ENCODE results near the gene COL6A1.
"Not testable (repeated sequence)": the region's sequence is repeated elsewhere in the genome, so short reads cannot be mapped to it uniquely, and the experiment has no call there.

COL6A1 gene

DNA sequence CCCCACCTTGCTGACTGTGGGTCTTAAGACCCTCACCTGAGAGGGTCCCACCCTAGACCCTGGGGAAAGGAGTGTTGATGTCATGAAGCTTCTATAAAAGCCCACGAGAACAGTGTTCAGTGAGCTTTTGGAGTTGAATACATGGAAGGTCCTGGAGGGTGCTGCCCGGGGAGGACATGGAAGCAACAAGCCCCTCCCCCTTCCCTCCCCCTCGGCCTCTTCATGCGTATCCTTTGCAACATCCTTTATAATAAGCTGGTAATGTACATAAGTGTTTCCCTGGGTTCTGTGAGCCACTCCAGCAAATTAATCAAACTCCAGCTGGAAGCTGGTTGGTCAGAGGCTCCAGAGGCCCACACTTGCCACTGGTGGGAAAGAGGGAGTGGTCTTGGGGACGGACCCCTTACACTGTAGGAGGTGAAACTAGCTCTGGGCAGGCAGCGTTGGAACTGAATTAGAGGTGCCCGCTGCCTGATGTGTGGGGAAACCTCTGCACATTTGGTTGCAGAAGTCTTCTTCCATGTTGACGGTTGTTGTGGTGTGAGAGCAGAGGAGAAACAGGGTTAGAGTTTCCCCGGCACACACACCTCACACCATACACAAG, 14.7 kb upstream of the COL6A1 start:
- no peak for DNase-seq (ENCODE audit: low read depth in 2 of 2)

DNA sequence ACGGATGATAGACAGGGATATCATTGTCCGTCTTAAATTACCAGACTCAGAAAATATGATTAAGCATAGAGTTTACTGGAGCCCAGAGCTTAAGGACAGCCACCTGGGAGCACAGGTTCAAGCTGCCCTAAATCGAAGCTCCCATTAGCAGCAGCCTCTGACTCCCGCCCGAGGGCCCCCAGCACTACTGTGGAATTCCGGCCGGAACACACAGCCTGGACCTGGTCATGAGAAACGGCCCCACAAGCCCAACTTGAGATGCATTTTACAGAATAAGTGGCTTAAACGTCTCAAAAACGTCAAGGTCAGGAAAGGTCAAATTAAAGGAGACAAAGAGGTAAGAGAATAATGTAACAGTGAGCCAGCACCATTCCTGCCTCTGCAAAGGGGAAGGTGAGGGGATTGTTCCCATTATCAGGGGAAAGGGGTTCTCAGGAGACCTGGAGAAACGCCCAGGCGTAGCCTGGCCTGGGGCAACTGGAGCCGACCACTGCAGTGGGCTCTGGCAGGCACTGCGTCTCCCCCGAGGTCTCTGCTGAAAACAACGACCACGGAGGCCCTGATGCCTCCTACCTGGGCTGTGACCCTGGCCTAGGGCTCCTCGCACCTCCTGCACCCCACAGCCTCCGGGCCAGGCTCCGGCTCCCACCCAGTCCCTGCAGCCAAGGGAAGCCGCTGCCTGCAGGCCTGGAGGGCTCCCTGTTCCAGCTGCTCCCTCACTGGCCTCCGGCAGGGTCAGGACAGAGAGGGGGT, 11.5 kb upstream of the COL6A1 start:
- no peak for DNase-seq (ENCODE audit: low read depth in 2 of 2)

DNA sequence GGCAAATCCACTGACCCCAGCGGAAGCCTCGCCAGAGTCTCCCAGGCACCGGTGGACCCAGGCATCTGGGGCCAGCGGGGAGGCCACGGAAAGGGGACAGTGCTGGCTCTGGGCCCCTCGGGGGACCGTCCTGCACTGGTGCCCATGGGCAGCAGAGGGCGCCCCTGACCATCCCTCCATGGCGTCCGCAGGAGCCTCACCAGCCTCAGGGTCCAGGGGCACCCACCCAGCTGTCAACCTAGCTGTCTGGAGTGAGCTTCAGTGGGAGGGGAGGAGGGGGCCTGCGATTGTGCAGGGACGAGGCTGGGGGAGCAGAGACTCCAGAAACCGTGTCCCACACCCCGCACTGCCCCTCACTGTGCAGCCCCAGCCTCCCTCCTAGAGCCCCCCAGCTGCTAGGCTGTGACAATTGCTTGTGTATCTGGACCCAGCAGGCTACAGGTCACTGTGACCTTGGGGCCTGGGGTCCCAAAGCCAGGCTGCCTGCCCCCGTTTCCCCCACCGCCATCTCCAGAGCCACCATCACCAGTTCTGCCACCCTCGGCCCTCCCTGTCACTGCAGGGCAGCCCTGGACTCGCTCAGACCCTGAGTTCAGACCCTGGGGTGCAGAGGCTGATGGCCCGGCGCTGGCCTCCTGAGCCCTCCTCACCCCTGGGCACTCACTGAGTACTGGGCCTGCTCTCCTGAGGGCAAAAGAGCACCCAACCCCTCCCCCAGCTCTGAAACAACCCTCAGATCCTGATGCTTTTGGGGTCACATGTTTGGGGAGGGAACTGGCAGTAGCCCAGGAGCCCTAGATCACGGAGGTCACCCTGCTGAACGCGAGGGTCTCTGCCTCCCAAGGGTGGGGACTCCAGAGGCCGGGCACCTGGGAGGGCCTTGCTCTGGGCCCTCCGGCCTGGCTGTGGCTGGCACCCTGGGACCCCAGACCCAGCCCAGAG, 10.6 kb upstream of the COL6A1 start:
- DNase-seq (ENCODE audit: low read depth in 2 of 2) = peak in 1 of 2 donors; percentile 53

DNA sequence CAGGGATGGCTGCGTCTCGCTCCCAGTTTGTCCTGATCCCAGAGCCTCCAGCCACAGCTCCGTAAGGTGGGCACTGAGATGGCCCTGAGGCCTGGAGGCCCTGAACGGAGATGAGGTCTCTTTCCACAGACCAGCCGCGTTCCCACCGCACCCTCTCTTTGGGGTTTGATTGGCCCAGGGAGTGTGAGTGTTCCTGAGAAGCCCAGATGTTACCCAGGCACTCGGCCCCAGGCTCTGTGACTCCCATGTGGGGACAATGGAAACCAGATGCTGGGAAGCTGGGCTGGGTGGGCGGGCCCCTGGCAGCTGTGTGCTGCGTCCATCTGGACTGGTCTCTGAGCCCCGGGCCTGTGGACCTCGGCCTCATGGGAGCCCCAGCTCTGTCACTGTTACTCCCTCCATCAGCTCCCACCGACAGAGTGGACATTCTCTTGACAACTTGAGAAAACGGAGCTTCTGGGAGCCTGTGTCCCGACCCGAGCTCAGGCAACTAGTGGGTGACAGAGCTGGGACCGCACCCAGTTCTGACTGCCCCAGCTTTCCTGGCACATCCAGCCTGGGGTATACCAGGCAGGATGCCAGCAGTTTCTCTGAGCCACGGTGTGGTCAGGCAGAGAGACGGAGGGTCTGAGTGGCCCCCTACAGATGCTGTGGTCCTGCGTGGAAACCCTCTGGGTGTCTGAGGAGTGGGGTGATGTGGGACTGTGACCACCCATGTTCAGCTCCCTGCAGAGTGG, 9.8 kb upstream of the COL6A1 start:
- no peak for DNase-seq (ENCODE audit: low read depth in 2 of 2)

DNA sequence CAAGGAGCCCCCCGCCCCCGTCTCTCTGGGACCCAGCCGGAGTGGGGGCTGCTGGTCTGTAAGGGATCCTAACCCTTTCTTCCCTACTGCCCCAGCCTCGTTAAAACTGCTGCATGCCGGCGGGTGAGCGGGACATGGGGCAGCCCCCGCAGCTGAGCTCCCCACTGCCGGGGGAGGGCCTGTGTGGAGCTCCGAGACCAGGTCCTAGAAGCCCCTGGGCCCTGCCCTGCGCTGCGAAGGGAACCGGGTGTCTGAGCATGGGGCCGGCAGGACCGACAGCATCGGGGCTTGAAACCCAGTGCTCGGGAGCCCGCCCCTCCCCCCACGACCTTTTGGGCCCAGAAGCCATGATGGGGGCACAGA, 9.2 kb upstream of the COL6A1 start:
- DNase-seq (ENCODE audit: low read depth in 2 of 2) = no peak

DNA sequence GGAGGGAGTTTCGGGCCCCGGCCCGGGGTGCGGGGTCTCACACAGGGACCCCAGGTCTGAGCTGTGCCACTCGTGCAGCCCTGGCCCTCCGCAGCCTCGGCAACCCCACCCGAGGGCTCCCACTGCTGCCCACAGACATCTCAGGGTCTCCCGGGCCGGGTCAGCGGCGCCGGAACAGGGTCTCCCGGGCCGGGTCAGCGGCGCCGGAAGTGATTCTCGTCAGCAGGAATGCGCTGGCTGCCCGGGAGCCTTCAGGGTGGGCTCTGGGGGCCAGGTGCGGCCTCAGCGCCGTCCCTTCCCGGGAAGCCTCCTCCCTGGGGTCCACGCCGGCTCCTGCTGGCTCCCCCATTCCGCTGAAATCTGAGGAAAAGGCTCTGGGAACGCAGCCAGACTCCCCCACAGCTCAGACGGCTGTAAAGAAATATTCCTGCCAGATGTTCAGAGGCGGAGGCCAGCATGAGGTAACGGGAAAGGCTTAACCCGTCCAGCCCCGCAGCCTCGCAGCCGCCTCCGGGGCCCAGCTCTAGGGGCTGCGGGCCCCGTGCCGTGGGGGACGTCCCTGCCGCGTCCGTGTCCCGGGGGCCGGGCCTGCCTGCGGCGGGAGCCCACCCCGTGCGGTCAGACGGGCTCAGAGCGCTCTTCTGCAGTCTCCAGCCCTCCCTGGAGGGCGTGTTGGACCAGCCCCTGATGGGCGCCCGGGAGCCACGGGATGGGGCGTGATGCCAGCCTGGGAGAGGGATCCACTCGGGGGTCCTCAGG, 8.7 kb upstream of the COL6A1 start:
- DNase-seq (ENCODE audit: low read depth in 2 of 2) = no peak

DNA sequence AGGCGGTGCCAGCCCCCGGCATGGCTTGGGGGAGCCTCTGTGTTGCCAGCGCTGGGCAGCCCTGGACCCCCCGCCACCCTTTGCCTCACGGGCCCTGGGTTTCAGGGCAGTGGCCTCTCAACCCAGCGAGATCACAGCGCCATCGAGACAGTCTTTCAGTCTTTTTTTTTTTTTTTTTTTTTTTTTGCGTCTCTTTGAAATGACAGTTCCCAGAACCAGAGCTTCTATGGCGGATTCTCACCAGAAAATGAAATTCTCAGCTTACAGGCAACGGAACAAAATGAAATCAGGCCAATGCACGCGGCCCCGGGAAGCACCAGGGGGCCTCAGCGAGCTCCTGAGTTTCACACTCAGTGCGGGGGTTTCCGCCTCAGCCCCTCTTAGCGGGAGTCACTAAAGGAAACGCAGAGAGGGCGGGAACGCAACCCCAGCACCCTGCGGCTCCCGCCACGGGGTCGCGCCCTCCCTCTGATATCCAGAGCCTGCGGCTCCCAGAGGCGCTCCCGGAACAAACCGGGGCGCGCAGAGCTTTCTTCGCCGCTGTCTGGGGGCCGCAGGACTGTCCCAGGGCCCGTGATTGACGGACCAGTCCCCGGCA, 8.0 kb upstream of the COL6A1 start:
- DNase-seq (ENCODE audit: low read depth in 2 of 2) = peak; percentile 74 to 76

DNA sequence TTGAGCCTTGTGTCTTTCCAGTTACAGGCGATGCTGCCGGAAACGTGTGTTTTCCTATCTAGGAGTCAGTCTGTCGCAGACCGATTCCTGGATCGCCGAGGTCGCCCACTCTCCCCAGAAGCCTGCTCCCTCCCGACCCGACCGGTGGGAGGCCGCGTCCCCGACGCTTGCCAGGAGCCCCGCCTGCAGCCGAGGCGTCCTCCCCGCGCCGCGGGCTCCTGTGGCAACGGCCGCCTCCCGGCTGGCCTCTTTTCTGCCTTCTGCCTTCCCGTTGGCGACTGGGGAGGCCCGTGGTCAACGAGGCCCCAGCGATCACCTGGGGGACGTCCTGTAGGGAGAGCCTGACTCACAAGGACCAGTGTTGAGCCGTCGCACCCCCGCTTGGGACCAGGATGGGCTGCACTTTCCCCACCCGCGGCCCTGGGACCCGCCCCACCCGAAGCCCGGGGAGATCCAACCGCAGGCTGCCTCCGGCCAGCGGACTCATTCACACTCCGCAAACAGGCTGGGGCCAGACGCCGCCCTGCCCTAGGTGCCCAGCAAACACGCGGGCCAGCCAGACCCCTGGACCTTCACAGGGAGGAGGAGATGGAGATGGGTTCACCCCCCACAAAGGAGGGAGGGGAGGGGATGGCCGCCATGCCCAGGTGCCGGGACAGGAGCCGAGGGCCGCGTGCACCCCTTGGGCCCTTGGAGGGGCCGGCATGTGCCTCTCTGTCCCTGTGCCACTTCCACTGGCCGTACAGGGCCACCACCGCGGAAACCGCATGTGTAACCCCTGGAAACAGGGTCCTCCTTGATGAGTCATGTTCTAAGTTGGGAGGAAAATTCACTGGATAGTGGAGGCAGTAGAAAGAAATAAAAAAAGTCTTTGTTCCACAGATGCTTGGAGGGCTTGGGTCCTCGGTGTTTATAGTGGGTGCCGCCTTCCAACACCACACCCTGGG, 7.2 kb upstream of the COL6A1 start:
- DNase-seq (ENCODE audit: low read depth in 2 of 2) = no peak

DNA sequence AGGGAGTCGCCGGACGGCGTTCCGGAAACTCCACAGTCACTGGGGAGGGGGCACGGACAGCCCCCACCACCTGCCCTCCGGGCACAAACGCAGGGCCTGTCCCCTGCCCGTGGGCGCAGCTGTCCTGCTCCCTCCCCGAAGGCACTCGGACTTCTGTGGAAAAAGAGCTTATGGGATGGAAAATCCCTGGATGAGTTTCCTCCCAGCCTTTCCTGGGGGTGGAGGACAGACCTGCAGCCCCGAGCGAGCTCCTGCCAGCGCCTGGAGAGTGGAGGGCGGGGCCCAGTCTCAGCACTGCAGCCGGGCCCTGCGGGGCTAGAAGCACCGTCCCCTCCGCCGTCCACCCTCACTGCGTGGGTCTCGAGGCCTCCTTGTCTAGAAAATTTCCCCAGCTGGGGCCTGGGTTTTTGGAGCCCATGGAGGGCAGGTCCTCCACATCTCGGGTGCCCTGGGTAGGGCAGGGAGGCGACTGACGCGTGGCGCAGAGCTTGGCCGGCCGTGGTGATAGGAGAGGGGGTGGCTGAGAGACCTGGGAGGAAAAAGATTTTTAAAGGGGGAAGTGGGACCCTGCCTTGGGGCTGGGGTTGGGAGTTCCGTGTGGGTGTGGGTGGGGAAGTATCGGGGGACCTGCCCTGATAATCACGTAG, 6.4 kb upstream of the COL6A1 start:
- no peak for DNase-seq (ENCODE audit: low read depth in 2 of 2)

DNA sequence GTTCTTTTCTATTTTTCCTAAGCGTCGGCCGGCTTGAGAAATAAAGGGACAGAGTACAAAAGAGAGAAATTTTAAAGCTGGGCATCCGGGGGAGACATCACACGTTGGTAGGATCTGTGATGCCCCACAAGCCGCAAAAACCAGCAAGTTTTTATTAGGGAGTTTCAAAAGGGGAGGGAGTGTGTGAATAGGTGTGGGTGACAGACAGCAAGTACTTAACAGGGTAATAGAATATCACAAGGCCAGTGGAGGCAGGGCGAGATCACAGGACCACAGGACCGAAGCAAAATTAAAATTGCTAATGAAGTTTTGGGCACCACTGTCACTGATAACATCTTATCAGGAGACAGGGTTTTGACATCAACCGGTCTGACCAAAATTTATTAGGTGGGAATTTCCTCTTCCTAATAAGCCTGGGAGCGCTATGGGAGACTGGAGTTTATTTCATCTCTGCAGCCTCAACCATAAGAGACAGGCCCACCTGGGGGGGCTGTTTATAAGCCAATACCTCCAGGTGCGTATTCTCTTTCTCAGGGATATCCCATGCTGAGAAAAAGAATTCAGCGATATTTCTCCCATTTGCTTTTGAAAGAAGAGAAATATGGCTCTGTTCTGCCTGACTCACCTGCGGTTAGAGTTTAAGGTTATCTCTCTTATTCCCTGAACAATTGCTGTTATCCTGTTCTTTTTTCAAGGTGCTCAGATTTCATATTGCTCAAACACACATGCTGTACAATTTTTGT, 5.7 kb upstream of the COL6A1 start:
- DNase-seq (ENCODE audit: low read depth in 2 of 2) = not testable (repeated sequence)

DNA sequence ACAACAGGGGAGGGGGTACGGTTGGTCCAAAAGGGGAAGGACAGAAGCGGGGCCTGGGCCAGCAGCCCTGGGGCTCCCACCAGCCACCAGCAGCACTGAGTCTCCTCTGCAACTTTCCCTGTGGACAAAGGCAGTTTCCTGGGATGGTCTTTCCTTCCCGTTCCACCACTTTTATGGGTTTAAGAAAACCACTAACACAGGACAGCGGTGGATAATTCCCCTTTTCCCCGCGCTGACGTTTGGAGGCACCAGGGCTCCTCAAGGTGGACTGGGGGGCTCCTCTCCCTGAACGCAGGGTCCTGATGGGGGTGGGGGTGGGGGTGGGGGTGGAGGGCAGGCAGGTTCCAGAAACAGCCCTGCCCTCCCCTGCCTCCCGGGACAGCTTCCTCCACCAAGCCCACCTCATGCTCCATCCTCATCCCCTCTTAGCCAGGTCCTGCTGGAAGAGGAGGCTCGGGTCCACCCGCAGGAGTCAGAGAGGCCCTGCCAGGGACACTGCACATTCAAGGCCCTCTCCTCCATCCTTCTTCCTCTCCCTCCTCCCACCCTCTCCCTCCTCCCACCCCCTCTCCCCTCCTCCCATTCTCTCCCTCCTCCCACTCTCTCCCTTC, 4.8 kb upstream of the COL6A1 start:
- DNase-seq (ENCODE audit: low read depth in 2 of 2) = no peak

DNA sequence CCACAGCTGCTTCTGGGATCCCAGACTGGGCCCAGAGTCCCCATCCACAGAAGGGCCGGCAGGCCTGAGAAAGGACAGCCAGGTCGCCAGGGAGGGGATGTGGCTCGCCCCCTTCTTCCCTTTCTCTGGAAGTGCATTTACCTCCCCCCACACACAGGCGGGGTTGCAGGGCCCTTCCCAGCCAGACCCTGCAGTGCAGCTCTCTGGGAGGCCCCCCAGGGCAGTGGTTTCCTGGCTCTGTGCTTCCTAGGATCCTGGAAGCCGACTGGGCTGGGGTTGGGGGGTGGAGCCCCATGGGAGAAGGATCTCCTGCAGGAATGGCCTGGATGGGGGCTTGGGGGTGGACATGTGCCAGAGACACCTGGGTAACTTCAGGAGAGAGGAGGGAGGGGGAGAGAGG, 4.2 kb upstream of the COL6A1 start:
- no peak for DNase-seq (ENCODE audit: low read depth in 2 of 2)

DNA sequence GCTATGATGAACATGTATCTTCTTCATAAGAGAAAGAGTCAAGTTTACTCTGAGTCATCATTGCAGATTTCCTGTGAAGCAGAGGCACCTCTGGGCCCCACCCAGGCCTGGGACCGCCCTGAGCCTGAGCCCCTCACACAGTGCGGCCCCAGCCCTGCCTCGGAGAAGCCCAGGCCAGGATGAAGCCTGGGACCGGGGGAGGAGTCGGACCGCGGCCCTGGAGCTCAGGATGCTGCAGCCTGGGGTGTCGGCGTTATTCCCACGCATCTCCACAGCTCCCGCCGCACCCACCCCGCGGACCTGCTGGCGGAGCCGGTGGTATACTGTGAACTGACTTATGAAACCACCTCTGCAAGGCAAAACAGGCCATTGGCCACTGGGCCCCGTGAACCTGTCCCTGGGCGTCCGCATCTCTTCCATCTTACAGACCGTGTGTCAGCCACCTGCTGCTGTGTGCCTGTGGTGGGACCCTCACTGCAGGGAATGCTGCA, 2.4 kb upstream of the COL6A1 start:
- no peak for DNase-seq (ENCODE audit: low read depth in 2 of 2)

DNA sequence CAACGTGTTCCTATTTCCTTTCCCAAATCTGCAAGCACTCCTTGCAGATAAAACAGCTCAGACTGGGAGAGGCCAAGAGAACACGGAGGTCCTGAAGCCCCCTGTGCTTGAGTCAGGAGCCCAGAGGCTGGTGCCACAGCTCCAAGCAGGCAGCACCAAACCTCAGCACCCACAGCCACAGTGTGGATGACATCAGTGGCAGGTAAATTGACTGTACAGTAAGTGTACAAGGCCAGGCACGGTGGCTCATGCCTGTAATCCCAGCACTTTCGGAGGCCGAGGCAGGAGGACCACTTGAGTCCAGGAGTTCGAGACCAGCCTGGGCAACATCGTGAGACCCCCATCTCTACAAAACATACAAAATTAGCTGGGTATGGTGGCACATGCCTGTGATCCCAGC, 1.9 kb upstream of the COL6A1 start:
- no peak for DNase-seq (ENCODE audit: low read depth in 2 of 2)

DNA sequence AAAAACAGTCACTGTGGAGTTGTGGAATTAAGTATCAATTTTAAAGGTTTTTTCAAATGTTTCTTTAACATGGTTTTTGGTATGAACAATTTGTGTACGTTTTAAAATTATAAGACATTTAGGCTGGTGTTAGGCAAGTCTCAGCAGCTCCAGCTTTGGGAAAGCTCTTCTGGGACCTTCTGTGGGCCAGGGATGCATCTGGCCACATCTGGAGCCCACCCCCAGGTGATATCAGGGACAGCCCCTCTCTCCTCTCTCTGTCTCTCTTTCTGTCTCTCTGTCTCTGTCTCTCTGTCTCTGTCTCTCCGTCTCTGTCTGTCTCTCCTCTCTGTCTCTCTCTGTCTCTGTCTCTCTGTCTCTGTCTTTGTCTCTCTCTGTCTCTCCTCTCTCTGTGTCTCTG, 1.3 kb upstream of the COL6A1 start:
- DNase-seq (ENCODE audit: low read depth in 2 of 2) = no peak

DNA sequence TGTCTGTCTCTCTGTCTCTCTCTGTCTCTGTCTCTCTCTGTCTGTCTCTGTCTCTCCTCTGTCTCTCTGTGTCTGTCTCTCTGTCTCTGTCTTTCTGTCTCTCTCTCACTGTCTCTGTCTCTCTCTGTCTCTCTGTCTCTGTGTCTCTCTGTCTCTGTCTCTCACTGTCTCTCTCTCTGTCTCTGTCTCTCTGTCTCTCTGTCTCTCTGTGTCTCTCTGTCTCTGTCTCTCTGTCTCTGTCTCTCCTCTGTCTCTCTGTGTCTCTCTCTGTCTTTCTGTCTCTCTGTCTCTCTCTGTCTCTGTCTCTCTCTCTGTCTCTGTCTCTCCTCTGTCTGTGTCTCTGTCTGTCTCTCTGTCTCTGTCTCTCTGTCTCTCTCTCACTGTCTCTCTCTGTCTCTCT, 873 bp upstream of the COL6A1 start:
- DNase-seq (ENCODE audit: low read depth in 2 of 2) = no peak

DNA sequence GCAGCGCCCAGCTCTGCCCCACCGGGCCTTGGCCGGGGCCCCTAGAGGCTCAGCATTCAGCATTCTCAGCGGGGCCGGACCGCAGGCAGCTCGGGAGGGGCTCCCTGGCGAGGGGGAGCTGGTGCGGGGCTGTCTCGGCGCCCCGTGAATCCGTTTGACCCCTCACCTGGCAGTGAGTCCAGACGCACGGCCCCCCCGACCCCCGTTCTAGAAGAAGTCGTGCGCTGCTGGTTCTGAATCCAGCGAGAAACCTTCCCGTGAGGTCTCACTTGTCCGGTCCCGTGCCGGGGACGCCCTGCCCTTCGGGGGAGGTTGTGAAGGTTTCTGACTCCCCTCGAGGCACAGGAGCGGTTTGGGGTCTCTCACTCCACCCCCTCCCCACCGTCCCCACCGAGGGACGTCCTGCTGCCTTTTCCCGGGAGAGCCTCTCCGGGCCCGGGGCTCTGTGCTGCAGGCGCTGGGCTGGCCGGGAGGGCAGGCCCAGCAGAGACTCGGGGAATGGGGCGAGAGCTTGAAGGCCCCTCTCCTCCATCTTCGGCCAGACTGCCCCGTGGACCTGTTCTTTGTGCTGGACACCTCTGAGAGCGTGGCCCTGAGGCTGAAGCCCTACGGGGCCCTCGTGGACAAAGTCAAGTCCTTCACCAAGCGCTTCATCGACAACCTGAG, 655 bp downstream of the COL6A1 start:
- DNase-seq (ENCODE audit: low read depth in 2 of 2) = no peak
